Kidney epithelial cell (primary cell): Measurements from ENCODE around the gene ZNF532. TPM values are rescaled to one million over a fixed set of nuclear protein-coding genes. Genes with fewer than 3 reads are reported as not detected.
A peak's percentile ranks its signal among the peaks of the same experiment; 100 is the strongest.
"Not testable (repeated sequence)": the region's sequence is repeated elsewhere in the genome, so short reads cannot be mapped to it uniquely, and the experiment has no call there.

ENCODE experiments used
- DNase-seq: peaks from one replicate; pipeline ENCODE4 v3.0.0-alpha.2; 2010; ENCODE audit warnings: low read depth
- H3K27me3 ChIP-seq: 2 replicates; pipeline ENCODE4 v1.6.0; 2011; ENCODE audit warnings: low read length; ENCODE audit not compliant: control insufficient read depth, insufficient read depth
- H3K36me3 ChIP-seq: 2 replicates; pipeline ENCODE4 v1.5.1; 2011; ENCODE audit warnings: low read length; ENCODE audit not compliant: control insufficient read depth, insufficient read depth
- H3K4me3 ChIP-seq: 2 replicates; pipeline ENCODE4 v1.5.1; 2011; ENCODE audit warnings: low read depth, mild to moderate bottlenecking, control low read depth, low read length
- CTCF ChIP-seq: IDR thresholded peaks from 2 replicates; pipeline ENCODE4 v1.5.1; 2011; ENCODE audit warnings: mild to moderate bottlenecking, moderate library complexity, low read length, control low read depth, inconsistent platforms; ENCODE audit not compliant: insufficient read depth, poor library complexity, severe bottlenecking
- total RNA-seq: library from RNA; depleted of rRNA; stranded (reverse); fragments of >200 nt; gene quantifications from 2 replicates; pipeline ENCODE4 v1.2.3, GENCODE V29; 2015

Gene ZNF532
- total RNA-seq, 1 donor from 2014 or later, result 89.5 TPM

GRCh38 chr18:58911766-58912165 lies 47.1 kb downstream of the ZNF532 start:
- Histone ChIP-seq H3K36me3 (no peaks in the 10 kb centered on the region), H3K27me3 (no peaks in the 10 kb centered on the region), H3K4me3 (no peak overlapping the region)
- no peak for TF ChIP-seq CTCF
- DNase-seq, result no peak

- H3K27me3 ChIP-seq, result no peaks in the 10 kb centered on the region
- TF ChIP-seq CTCF, result no peak
- H3K36me3 ChIP-seq, result peaks cover 5% of the 10 kb centered on the region
- DNase-seq, result peak; percentile 45
- no peak overlapping the region for H3K4me3 ChIP-seq
Measured at GRCh38 chr18:58915006-58915799, 50.5 kb downstream of the ZNF532 start.

GRCh38 chr18:58915995-58916394 lies 51.3 kb downstream of the ZNF532 start:
- Histone ChIP-seq H3K27me3 (no peaks in the 10 kb centered on the region), H3K36me3 (peaks cover 5% of the 10 kb centered on the region), H3K4me3 (no peak overlapping the region)
- no peak for TF ChIP-seq CTCF
- DNase-seq, result no peak

GRCh38 chr18:58919934-58920333 lies 55.3 kb downstream of the ZNF532 start:
- not testable (repeated sequence) for H3K4me3 ChIP-seq, H3K36me3 ChIP-seq, DNase-seq, H3K27me3 ChIP-seq

- Histone ChIP-seq H3K4me3 (no peak overlapping the region), H3K36me3 (peaks cover 1% of the 10 kb centered on the region), H3K27me3 (no peaks in the 10 kb centered on the region)
- DNase-seq, result no peak
- TF ChIP-seq CTCF, result no peak
Measured at GRCh38 chr18:58922995-58923394, 58.3 kb downstream of the ZNF532 start.

GRCh38 chr18:58924473-58924872 lies 59.8 kb downstream of the ZNF532 start:
- H3K4me3 ChIP-seq, result no peak overlapping the region
- H3K27me3 ChIP-seq, result no peaks in the 10 kb centered on the region
- TF ChIP-seq CTCF, result no peak
- DNase-seq, result no peak
- H3K36me3 ChIP-seq, result no peaks in the 10 kb centered on the region
